GM19025 (cell line): ENCODE measurements around the gene LCMT2.
"Not testable (repeated sequence)": the region's sequence is repeated elsewhere in the genome, so short reads cannot be mapped to it uniquely, and the experiment has no call there.

ENCODE experiments used
- ATAC-seq: cut with Tn5 transposase; IDR thresholded peaks from one replicate; pipeline ENCODE4 v1.9.1; 2021; ENCODE audit warnings: mild to moderate bottlenecking, low read depth, moderate library complexity; ENCODE audit not compliant: unreplicated experiment

LCMT2 gene

DNA sequence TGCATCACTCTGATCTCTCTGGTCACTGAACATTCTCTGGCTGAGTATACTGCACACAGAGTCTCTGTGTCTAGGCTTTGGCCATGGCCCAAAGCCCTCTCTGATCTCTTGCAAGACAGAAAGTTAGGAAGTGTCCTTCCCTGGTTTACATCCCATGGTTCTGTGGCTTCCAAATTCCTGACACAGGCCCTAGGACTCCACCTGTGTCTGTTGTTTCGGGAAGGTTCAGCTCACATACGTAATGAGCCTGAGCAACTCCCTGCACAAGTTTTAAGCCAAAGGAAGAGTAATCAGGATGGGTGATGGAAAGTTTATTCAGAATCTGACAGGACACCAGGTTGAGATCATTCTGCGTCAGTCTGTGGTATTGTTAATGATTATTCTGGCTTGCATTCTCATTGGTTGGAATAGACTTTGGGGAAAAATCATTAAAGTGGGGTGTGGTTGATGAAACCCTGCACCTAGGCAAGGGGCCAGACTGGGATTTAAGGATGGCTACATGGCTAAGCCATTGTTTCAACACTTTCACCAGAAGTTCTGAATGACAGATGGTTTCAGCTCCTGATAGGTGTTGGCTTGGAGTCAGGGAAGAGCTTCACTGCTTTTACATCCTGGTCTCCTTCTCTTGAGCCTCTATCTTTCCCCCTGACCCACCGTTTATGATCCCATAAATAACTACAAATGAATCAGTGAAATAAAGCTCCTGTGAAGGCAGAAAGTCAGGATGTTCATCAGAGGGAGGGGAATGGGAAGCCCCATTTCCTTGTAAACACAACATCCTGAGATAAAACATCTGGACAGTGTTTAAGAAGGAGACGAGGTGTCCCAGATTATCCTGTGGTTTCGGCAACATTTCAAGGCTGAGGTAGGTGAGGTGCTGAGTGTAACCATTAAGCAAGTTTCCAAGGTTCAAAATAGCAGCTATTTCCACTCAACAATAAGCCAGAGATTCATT, 14.1 kb downstream of the LCMT2 start:
- no peak for ATAC-seq

- no peak for ATAC-seq
These were observed 16.2 kb downstream of the LCMT2 start for GRCh38 chr15:43314171-43314570.

DNA sequence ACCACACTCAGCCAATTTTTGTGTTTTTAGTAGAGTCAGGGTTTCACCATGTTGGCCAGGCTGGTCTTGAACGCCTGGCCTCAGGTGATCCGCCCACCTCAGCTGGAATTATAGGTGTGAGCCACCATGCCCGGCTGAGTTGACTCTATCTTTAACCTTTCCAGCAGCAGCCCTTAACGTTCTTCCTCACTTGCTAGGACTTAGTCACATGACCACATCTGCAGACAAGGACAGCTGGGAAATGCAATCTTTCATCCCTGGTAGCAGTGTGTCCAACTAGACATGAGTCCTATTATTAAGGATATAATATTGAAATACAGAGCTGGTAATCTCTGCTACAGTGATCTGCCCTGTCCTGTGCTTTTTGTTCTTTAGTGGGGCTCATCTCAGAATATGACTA, 18.0 kb downstream of the LCMT2 start:
- no peak for ATAC-seq

GRCh38 chr15:43302205-43302817, 28.1 kb downstream of the LCMT2 start, which contains the start of gene TGM7:
Gene TGM7 (minus strand): TSS chr15:43302255.
- ATAC-seq = no peak

GRCh38 chr15:43299884-43300283, 30.5 kb downstream of the LCMT2 start:
- no peak for ATAC-seq

GRCh38 chr15:43299411-43299810, 31.0 kb downstream of the LCMT2 start:
- no peak for ATAC-seq

DNA sequence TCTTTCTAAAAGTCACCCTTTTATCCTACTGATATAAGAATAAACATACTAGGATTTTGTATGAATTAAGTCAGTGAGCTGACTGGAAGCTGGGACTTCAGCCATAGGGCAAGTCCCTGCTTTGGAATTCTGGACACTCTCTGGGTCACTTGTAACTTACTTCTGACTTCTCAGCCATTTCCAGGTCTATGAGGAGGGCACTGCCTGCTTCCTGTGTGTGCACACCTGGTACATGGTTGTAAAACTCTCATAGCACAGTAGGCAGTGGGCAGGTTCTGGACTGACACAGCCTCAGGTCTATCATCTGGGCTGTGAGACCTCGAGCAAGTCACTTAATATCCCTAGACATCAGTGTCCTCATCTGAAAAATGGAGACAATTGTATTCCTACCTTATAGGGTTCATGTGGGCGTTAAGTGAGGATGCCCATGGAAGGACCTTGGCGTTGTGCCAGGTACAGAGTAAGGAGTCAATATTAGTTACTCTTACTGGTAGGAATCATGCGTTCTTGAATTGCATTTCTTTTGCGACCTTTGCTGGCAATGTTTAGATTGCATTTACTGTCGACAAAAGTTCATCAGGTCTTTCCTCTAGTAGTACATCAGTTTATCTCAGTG, 36.2 kb downstream of the LCMT2 start:
- ATAC-seq = no peak

GRCh38 chr15:43293432-43293831, 36.9 kb downstream of the LCMT2 start:
- ATAC-seq = no peak

- ATAC-seq = no peak
These were observed 37.8 kb downstream of the LCMT2 start for GRCh38 chr15:43292375-43293078.

DNA sequence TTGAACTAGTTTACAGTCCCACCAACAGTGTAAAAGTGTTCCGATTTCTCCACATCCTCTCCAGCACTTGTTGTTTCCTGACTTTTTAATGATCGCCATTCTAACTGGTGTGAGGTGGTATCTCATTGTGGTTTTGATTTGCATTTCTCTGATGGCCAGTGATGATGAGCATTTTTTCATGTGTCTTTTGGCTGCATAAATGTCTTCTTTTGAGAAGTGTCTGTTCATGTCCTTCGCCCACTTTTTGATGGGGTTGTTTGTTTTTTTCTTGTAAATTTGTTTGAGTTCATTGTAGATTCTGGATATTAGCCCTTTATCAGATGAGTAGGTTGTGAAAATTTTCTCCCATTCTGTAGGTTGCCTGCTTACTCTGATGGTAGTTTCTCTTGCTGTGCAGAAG, 40.7 kb downstream of the LCMT2 start:
- ATAC-seq = not testable (repeated sequence)

- no peak for ATAC-seq
These were observed 43.1 kb downstream of the LCMT2 start for GRCh38 chr15:43287254-43287653.

GRCh38 chr15:43286074-43286473, 44.3 kb downstream of the LCMT2 start:
- no peak for ATAC-seq

GRCh38 chr15:43285609-43286037, 44.8 kb downstream of the LCMT2 start:
- no peak for ATAC-seq

GRCh38 chr15:43283526-43283925, 46.8 kb downstream of the LCMT2 start:
- ATAC-seq = no peak

DNA sequence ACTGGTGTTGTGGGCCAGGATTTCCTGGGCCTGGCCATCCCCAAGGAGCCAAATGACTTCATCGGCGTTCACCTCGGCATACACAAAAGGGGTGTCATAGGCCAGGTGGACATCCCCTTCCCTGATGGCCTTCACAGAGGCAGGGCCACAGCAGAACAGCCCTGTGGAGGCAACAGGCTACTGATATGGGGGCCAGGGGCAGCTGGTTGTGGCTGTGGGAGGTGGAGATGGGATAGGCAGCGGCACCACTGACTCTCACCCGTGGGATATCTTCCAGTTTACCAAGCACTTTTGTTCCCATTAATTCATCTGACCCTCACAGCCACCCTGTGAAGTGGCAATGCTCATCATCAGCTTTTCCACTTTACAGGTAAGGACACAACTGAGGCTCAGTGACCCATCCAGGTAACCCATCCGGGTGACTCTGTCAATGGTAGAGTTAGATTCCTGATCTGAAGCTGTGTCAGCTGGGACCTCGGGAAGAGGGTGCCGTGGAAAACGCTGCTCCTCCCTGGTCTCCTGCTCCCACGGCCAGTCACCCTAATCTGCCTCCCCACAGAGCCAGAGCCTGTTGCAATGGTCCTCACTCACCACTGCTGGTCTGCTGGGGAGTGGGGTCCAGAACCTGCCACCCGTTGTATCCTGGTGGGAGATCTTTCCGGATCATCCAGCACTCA, 48.3 kb downstream of the LCMT2 start:
- no peak for ATAC-seq

GRCh38 chr15:43280996-43281395, 49.4 kb downstream of the LCMT2 start:
- ATAC-seq = no peak

DNA sequence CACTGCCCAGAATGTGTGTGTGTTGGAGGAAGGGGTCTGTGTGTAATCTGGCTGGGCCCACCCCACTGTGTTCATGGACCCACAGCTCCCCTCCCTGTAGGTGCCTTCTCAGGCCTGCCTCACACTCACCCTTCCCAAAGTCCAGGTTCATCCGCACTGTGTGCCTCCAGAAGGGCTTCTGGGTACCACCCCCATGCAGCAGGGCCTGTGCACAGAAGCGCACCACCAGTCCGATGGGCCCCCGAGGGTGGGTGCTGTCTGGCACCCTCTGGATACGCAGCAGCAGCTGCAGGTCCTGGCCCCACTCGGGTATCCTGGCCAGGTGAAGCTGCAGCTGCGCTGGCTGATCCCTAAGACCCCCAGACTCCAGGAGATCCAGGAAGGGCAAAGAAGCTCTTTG, 50.9 kb downstream of the LCMT2 start:
- ATAC-seq = no peak

DNA sequence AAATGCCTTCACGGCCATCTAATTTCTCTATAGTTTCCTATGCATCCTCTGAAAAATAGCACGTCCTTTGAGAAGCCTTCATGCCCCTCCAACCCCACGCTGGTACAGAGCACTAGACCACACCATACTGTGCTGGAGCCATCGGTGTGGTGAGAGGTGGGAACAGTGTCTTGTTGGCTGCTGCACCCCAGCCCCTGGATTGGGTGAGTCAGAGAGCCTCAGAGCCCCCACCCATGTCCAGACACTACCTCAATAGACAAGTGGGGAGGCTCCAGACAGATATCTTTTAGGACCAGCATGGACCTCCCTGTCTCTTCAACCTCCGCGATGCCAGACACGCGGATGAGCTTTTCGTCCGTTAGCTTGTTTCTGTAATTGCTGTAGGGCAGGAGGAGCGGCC, 51.5 kb downstream of the LCMT2 start:
- no peak for ATAC-seq

DNA sequence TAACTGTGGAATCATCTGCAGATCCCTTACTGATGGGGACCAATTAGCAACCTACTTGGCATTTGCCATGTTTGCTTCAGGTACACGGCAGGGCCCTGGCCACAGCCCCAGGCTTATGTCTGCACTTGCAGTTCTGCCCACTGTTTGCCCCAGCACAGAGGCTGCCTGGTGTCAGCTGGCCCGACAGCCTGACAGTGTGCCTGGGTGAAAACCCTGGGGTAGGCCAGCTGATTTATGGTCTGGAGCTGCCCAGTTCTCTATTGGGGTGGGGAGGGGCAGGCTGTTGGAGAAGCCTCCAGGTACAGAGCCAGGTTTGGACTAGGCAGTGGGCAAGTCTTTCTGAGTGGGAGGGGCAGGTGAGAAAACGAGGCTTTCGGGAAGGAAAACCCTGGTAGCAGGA, 52.5 kb downstream of the LCMT2 start:
- ATAC-seq = no peak

- ATAC-seq = no peak
These were observed 53.0 kb downstream of the LCMT2 start for GRCh38 chr15:43277231-43277823.
